OCI-LY1 (cell line): ENCODE measurements around the gene HPCAL1.

Experiments
- CTCF ChIP-seq: fragments of 200-600 bp; sonication (generic), shearing (Covaris generic); IDR thresholded peaks from 2 replicates; pipeline ENCODE4 v1.5.1; 2017; ENCODE audit warnings: mild to moderate bottlenecking, antibody characterized with exemption, low read length, moderate library complexity, mixed read lengths
- EZH2 ChIP-seq: fragments of 200-600 bp; sonication (generic), shearing (Covaris generic); IDR thresholded peaks from 2 replicates; pipeline ENCODE4 v1.8.0; 2017; ENCODE audit warnings: borderline replicate concordance, mixed run types, mild to moderate bottlenecking, antibody characterized with exemption, low read length, moderate library complexity, mixed read lengths

- no peak for TF ChIP-seq CTCF
- no peak for TF ChIP-seq EZH2
These were observed 135.1 kb downstream of the HPCAL1 start for GRCh38 chr2:10437806-10438205.
